ENCODE measurements around the gene GPR137.

The GPR137 gene

GRCh38 chr11:64287676-64288352 lies 2.2 kb downstream of the GPR137 start:
- no peak for DNase-seq (ENCODE audit: low spot score)

- no peak for DNase-seq (ENCODE audit: low spot score)
These were observed 2.7 kb downstream of the GPR137 start for GRCh38 chr11:64288353-64288750.

GRCh38 chr11:64289002-64289564 lies 3.4 kb downstream of the GPR137 start:
- DNase-seq (ENCODE audit: low spot score), result no peak

- DNase-seq (ENCODE audit: low spot score), result no peak
These were observed 5.0 kb downstream of the GPR137 start for GRCh38 chr11:64290352-64291261.

GRCh38 chr11:64291262-64291751 lies 5.7 kb downstream of the GPR137 start, which contains the start of gene KCNK4:
TSS of gene KCNK4 (plus strand) at chr11:64291302. CDS start at chr11:64293019, 1,717 bp downstream.
- DNase-seq (ENCODE audit: low spot score), result no peak

GRCh38 chr11:64291752-64292459 lies 6.3 kb downstream of the GPR137 start:
- DNase-seq (ENCODE audit: low spot score), result no peak

GRCh38 chr11:64292460-64293254 lies 7.0 kb downstream of the GPR137 start:
- no peak for DNase-seq (ENCODE audit: low spot score)

GRCh38 chr11:64294774-64295173 lies 9.1 kb downstream of the GPR137 start:
- DNase-seq (ENCODE audit: low spot score), result no peak

- DNase-seq (ENCODE audit: low spot score), result no peak
These were observed 10.1 kb downstream of the GPR137 start for GRCh38 chr11:64295760-64296159.

- DNase-seq (ENCODE audit: low spot score), result no peak
These were observed 10.6 kb downstream of the GPR137 start for GRCh38 chr11:64296236-64296635.

- no peak for DNase-seq (ENCODE audit: low spot score)
These were observed 11.4 kb downstream of the GPR137 start for GRCh38 chr11:64296830-64297698.

GRCh38 chr11:64297699-64298358 lies 12.2 kb downstream of the GPR137 start:
- no peak for DNase-seq (ENCODE audit: low spot score)

GRCh38 chr11:64298966-64299846 lies 13.6 kb downstream of the GPR137 start:
- DNase-seq (ENCODE audit: low spot score), result no peak

- DNase-seq (ENCODE audit: low spot score), result no peak
These were observed 14.4 kb downstream of the GPR137 start, which contains the start of gene CATSPERZ for GRCh38 chr11:64299847-64300648. TSS of gene CATSPERZ (plus strand) at chr11:64300358. CDS start at chr11:64300411, 53 bp downstream.

- no peak for DNase-seq (ENCODE audit: low spot score)
These were observed 17.7 kb downstream of the GPR137 start for GRCh38 chr11:64303109-64304031.

GRCh38 chr11:64304032-64304315 lies 18.3 kb downstream of the GPR137 start:
- no peak for DNase-seq (ENCODE audit: low spot score)
